GM18526 (cell line): ENCODE data around the gene SLC28A2.

Experiments used
- POLR2A ChIP-seq: IDR thresholded peaks from 3 replicates; pipeline ENCODE4 v1.6.1; 2011; ENCODE audit not compliant: insufficient read length; ENCODE audit errors: extremely low read depth

SLC28A2 gene

DNA sequence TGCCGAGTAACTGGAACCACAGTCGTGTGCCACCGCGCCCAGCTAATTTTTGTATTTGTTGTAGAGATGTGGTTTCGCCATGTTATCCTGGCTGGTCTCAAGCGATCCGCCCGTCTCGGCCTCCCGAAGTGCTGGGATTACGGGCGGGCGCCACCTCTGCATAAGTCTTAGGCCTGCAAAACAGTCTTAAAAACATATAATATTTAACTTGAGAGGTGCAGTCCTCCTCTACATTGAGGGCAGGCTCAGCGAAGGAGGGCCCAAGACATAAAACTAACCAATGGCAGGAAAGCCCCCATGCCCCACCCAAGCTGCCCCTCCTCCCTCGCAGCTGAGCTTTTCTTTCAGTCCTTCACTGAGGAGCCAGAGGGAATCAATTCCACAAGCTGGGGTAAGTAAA is at the start of gene SLC28A2:
Gene SLC28A2, plus strand, starts transcription at position 347 of the 400 bp plus-strand sequence. CDS start 982 bp downstream, outside the sequence.
- TF ChIP-seq POLR2A, result no peak

DNA sequence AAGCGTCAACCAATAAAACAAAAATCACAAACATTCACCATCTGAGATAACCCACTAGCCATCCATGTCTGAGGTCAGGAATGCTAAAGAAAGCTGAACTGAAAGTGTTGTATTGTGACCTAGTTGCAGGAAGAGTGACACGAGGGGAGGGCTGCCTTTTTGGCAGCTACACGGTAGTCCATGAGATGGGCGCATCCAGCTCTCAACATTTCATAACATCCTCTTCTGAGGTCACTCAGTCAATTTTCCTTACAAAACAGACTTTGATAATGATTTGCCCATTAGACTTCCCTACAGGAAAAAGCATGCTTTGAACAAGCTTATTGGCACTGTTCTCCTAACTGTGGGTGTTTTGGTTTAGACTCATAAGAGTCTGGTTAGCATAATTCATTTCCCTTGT is 48.9 kb upstream of the SLC28A2 start:
- TF ChIP-seq POLR2A, result no peak

GRCh38 chr15:45205192-45205591 is 46.8 kb upstream of the SLC28A2 start:
- no peak for TF ChIP-seq POLR2A

DNA sequence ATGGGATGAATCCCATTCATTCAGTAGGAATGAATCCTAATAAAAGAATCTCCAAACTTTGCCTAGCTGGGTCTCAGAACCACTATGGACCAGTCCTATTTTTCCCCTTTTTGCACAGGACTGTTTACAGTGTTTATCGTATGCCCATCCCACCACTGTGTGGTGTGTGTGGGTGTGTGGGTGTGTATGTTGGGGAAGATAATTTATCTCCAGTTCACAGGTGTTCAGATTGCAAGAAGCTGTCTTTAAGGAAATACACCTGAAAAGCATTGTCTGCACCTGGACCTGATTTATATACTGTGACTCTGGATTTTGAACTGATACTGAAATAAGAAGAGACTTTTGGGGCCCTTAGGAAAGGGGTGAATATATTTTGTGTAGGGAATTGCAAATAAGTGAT is 39.5 kb upstream of the SLC28A2 start:
- no peak for TF ChIP-seq POLR2A

- TF ChIP-seq POLR2A, result no peak
These were observed 30.9 kb upstream of the SLC28A2 start for GRCh38 chr15:45221053-45221599.

DNA sequence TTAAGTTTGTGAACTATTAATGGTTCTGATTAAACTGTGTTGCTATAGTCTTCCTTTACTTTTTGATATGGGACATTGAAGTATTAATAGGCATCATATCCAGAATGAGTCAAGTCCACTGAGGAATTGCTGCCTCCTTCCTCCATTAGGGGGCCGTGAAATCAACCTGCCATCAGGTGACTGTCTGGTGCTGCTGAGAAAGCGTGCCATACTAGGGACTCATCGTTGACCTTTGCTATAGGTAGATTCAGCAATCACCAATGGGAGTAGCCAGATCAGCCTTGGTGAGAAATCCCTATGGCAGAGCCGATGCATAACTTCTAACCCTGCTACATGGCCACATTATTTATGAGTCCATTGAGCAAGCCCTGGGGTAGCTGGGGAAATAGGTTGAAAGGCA is 30.1 kb upstream of the SLC28A2 start:
- no peak for TF ChIP-seq POLR2A

GRCh38 chr15:45224621-45225217 is 27.3 kb upstream of the SLC28A2 start:
- TF ChIP-seq POLR2A, result no peak

- no peak for TF ChIP-seq POLR2A
These were observed 26.3 kb upstream of the SLC28A2 start for GRCh38 chr15:45225506-45226273.

DNA sequence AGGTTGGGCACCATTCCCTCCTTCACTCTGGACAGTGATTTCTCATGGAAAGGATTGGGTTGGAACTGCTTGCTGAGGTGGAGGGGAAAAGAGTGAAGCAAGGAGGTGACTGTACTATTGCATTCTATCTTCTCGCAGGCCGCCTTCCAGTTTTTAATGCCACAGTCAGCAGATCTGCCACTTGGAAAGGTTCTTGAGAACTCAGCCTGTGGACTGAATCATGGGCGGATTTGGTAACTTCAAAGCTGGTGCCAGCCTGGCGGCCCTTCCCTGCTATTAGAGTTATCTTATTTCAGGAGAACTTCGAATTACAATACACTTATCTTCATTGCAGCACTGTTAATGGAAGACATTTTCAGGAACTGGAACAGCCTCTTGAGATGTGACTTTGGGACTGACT is 23.1 kb upstream of the SLC28A2 start:
- no peak for TF ChIP-seq POLR2A

DNA sequence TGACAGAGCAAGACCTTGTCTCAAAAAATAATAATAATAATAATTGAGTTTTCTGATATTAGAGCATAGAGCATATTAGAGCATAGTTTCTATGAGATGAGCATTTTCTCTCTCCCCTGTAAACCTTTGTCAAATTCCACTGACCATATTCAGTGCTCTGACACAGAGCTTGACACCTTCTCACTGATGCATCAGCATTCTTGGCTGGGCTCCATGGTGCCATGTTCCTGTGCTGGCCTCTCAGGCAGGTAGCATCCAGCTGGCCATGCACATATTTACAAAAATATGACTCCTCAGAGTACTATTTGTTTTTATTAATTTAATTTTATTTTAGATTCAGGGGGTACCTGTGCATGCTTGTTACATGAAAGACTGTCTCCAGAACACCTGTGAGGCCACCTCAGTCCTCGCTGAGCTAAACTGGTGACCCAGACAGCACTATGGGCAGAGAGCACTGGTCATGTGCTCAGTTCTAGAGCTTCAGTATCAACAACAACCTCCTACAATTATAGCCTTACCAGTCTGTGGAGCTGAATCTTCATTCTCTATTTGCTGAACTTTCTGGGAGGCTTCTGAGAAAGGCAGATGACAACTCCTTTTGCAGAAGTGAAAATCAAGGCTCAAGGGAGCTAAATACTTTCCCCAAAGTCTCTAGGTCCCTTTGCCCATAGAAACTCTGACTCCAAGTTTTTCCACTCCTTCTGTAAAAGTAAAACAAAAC is 21.6 kb upstream of the SLC28A2 start:
- TF ChIP-seq POLR2A, result no peak

GRCh38 chr15:45231132-45231531 is 20.9 kb upstream of the SLC28A2 start:
- no peak for TF ChIP-seq POLR2A

GRCh38 chr15:45231864-45232562 is 20.0 kb upstream of the SLC28A2 start:
- TF ChIP-seq POLR2A, result no peak

DNA sequence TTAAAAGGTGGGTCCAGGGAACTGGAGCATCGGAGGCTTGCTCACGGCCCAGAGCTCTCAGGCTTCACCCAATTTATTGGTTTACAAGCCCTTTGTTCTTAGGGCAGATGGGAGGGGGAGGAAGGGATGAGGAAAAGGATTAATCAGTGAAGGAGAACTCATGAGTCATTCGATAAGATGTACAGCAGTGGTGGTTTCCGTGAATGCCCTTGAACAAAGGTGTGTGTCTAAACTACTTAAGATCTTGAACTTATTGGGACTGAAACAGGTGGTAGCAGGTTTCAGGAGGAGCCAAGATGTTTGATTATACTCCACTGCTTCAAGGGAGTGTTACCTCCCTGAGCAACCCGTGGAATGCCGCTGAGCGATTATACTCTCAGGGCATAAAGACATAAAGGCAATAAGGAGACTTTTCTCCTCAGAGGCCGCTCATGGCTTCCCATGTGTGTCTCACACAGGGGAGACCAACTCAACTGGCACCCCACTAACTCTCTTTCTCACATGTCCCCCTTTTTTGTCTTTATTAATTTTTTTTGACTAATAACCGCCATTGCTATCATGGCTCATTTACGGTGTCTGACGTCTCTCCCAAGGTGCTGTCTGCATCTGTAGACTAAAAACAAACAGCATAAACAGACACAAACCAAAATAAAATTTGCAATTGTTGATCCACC is 17.3 kb upstream of the SLC28A2 start:
- no peak for TF ChIP-seq POLR2A

- TF ChIP-seq POLR2A, result no peak
These were observed 9.7 kb upstream of the SLC28A2 start for GRCh38 chr15:45242289-45242688.
